Measurements from ENCODE around the gene PTPRT.

The PTPRT gene

DNA sequence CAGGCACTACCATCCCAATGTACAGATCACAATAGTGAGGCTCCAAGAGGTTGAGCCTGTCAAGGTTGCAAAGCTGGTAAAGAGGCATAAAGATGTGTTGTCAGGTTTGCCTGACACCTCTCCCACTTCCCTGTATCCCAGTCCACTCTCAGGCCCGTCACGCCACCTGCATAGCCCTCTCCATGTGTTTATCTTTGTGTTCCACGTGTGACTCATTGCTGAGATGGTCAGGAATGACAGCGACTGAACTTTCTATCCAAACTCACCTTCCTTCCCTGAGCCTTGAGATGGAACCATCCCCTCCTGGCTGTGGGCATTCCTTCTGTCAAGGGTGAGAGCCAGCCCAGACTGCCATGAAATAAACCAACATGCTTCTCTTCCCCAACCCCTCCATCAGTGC lies 578.3 kb downstream of the PTPRT start:
- CTCF ChIA-PET: no interaction called here
- DNase-seq (ENCODE audit: low spot score): no peak
- TF ChIP-seq, protein P1, sequence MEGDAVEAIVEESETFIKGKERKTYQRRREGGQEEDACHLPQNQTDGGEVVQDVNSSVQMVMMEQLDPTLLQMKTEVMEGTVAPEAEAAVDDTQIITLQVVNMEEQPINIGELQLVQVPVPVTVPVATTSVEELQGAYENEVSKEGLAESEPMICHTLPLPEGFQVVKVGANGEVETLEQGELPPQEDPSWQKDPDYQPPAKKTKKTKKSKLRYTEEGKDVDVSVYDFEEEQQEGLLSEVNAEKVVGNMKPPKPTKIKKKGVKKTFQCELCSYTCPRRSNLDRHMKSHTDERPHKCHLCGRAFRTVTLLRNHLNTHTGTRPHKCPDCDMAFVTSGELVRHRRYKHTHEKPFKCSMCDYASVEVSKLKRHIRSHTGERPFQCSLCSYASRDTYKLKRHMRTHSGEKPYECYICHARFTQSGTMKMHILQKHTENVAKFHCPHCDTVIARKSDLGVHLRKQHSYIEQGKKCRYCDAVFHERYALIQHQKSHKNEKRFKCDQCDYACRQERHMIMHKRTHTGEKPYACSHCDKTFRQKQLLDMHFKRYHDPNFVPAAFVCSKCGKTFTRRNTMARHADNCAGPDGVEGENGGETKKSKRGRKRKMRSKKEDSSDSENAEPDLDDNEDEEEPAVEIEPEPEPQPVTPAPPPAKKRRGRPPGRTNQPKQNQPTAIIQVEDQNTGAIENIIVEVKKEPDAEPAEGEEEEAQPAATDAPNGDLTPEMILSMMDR (conservative IDR thresholded peaks at IDR 0.05; ENCODE audit: low read depth): no peak
- H3K27ac ChIP-seq: no peak overlapping the region
- POLR2A ChIA-PET (ENCODE audit: low non-redundant PET): no interaction called here

DNA sequence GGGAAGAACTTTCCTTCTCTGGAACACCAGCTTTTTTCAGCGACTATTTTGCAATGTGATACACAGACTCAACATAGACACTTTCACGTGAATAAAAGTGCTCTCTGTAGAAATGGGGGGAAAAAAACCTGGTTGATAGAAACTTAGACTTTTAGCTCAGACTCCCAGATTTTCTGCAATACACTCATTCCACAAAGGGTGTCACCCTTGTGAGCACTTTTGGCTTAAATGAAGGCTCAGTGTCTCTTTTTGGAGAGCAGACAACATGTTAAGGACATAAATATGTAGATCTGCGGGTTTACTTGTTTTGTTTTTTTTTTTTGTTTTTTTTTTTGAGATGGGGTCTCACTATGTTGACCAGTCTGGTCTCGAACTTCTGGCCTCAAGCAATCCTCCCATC lies 579.6 kb downstream of the PTPRT start:
- ChIA-PET POLR2A (ENCODE audit: low non-redundant PET) (no interaction called here), CTCF (interaction anchor here (0.7 kb wide), 1 partner anchor 757 kb away, joined by 4 read pairs; no protein-coding TSS in a partner anchor)
- DNase-seq (ENCODE audit: low spot score): no peak

GRCh38 chr20:42609618-42610017 lies 580.1 kb downstream of the PTPRT start:
- DNase-seq (ENCODE audit: low spot score): no peak
- ChIA-PET CTCF (interaction anchor here (0.7 kb wide), 1 partner anchor 757 kb away, joined by 4 read pairs; no protein-coding TSS in a partner anchor), POLR2A (ENCODE audit: low non-redundant PET) (no interaction called here)
- no peak overlapping the region for H3K27ac ChIP-seq
- TF ChIP-seq, protein P1 (conservative IDR thresholded peaks at IDR 0.05; ENCODE audit: low read depth): no peak

More for the DNA sequence above, 579.6 kb downstream of the PTPRT start:
- H3K27ac ChIP-seq: no peak overlapping the region
- TF ChIP-seq, protein P1 (conservative IDR thresholded peaks at IDR 0.05; ENCODE audit: low read depth): no peak

- DNase-seq (ENCODE audit: low spot score): no peak
- no peak overlapping the region for H3K27ac ChIP-seq
- POLR2A ChIA-PET (ENCODE audit: low non-redundant PET): no interaction called here
- TF ChIP-seq, protein P1 (conservative IDR thresholded peaks at IDR 0.05; ENCODE audit: low read depth): no peak
- CTCF ChIA-PET: interaction anchor here (0.7 kb wide), 1 partner anchor 339 kb away, joined by 4 read pairs; no protein-coding TSS in a partner anchor
Observed at GRCh38 chr20:42604998-42605956, 584.4 kb downstream of the PTPRT start.

- ChIA-PET CTCF (interaction anchor here (0.7 kb wide), 1 partner anchor 645 kb away, joined by 6 read pairs; no protein-coding TSS in a partner anchor), POLR2A (ENCODE audit: low non-redundant PET) (no interaction called here)
- TF ChIP-seq, protein P1 (conservative IDR thresholded peaks at IDR 0.05; ENCODE audit: low read depth): no peak
- no peak for DNase-seq (ENCODE audit: low spot score)
- no peak overlapping the region for H3K27ac ChIP-seq
Observed at GRCh38 chr20:42603655-42604054, 586.1 kb downstream of the PTPRT start.

GRCh38 chr20:42598581-42598980 lies 591.1 kb downstream of the PTPRT start:
- CTCF ChIA-PET: interaction anchor here (0.6 to 0.7 kb wide), 3 partner anchors 32 to 712 kb away, joined by 4 to 5 read pairs (median 4); no protein-coding TSS in a partner anchor
- DNase-seq (ENCODE audit: low spot score): no peak
- no peak overlapping the region for H3K27ac ChIP-seq
- TF ChIP-seq, protein P1 (conservative IDR thresholded peaks at IDR 0.05; ENCODE audit: low read depth): no peak
- POLR2A ChIA-PET (ENCODE audit: low non-redundant PET): no interaction called here

Measured in RWPE1 (cell line).